Measurements from ENCODE around the gene CFAP299. TPM values are rescaled to one million over a fixed set of nuclear protein-coding genes. Genes with fewer than 3 reads are reported as not detected.

Gene CFAP299
- total RNA-seq, 1 donor from 2014 or later = not detected

DNA sequence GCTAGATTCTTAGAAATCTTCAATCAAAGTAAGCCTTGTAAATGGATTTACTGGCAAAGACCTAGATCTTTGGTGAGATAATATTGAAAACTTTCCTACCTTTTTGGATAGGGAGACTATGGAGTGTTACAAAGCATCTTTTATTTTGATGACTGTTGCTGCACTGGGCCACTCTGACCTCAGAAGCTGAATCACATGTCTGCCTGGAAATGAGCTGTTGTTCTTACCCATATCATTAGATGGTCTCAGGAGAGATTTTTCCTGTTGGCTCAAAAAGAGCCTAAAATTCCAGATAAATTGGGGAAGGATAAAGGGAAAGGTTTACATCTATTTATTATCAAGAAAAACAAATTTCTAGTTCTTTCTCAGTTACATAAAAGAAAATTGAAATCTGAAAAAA, 567.5 kb downstream of the CFAP299 start:
- H3K27me3 Mint-ChIP-seq (ENCODE audit: unreplicated experiment) = peaks cover 1% of the 10 kb centered on the region
- peaks cover 5% of the 10 kb centered on the region for H3K36me3 Mint-ChIP-seq (ENCODE audit: low read depth, unreplicated experiment)
- peaks cover 13% of the 10 kb centered on the region for H3K9me3 Mint-ChIP-seq (ENCODE audit: unreplicated experiment)
- H3K4me1 Mint-ChIP-seq (ENCODE audit: unreplicated experiment) = no peaks in the 10 kb centered on the region
- TF ChIP-seq, protein P1, sequence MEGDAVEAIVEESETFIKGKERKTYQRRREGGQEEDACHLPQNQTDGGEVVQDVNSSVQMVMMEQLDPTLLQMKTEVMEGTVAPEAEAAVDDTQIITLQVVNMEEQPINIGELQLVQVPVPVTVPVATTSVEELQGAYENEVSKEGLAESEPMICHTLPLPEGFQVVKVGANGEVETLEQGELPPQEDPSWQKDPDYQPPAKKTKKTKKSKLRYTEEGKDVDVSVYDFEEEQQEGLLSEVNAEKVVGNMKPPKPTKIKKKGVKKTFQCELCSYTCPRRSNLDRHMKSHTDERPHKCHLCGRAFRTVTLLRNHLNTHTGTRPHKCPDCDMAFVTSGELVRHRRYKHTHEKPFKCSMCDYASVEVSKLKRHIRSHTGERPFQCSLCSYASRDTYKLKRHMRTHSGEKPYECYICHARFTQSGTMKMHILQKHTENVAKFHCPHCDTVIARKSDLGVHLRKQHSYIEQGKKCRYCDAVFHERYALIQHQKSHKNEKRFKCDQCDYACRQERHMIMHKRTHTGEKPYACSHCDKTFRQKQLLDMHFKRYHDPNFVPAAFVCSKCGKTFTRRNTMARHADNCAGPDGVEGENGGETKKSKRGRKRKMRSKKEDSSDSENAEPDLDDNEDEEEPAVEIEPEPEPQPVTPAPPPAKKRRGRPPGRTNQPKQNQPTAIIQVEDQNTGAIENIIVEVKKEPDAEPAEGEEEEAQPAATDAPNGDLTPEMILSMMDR (IDR thresholded peaks at IDR 0.05; ENCODE audit: unreplicated experiment) = no peak
- DNase-seq (ENCODE audit: low spot score) = no peak
- H3K4me3 Mint-ChIP-seq (ENCODE audit: unreplicated experiment) = no peak overlapping the region
- no peak overlapping the region for H3K27ac Mint-ChIP-seq (ENCODE audit: unreplicated experiment)

DNA sequence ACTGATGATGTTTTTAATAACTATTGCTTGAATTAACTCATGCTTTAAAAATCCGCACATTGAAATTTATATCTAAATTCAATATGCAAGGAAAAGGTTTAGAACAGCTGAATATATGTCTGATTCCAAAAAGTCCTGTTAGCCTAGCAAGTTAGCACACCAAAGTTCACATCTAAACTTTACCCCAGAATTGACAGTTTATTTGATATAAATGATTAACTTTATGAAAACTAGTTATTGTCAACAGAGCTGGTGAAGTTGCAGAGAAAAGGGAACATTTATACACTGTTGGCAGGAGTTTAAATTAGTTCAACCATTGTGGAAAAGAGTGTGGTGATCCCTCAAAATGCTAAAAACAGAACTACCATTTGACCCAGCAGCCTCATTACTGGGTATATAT, 574.4 kb downstream of the CFAP299 start:
- H3K27ac Mint-ChIP-seq (ENCODE audit: unreplicated experiment) = no peak overlapping the region
- TF ChIP-seq, protein P1 (IDR thresholded peaks at IDR 0.05; ENCODE audit: unreplicated experiment) = no peak
- no peak overlapping the region for H3K4me3 Mint-ChIP-seq (ENCODE audit: unreplicated experiment)
- H3K36me3 Mint-ChIP-seq (ENCODE audit: low read depth, unreplicated experiment) = peaks cover 5% of the 10 kb centered on the region
- no peaks in the 10 kb centered on the region for H3K4me1 Mint-ChIP-seq (ENCODE audit: unreplicated experiment)
- H3K9me3 Mint-ChIP-seq (ENCODE audit: unreplicated experiment) = peaks cover 13% of the 10 kb centered on the region
- peaks cover 1% of the 10 kb centered on the region for H3K27me3 Mint-ChIP-seq (ENCODE audit: unreplicated experiment)
- no peak for DNase-seq (ENCODE audit: low spot score)

DNA sequence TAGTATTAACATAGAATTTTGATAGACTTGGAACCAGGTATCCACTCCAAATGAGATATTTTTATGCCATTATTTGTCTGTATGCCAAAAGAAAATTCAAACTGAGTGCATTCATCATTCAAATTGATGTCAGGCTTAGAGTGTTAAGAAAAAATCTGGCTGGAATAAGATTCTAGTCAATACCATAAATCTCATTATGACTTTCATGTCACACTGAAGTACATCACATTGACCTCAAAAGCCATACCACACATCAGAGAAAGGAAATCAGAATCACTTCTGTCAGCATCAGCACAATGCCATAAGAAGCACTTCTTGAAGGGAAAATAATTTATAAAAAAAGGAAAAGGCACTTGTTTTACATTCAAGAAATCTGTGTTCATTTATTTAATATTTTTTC, 575.9 kb downstream of the CFAP299 start:
- H3K36me3 Mint-ChIP-seq (ENCODE audit: low read depth, unreplicated experiment) = peaks cover 5% of the 10 kb centered on the region
- TF ChIP-seq, protein P1 (IDR thresholded peaks at IDR 0.05; ENCODE audit: unreplicated experiment) = no peak
- peaks cover 1% of the 10 kb centered on the region for H3K27me3 Mint-ChIP-seq (ENCODE audit: unreplicated experiment)
- no peak overlapping the region for H3K27ac Mint-ChIP-seq (ENCODE audit: unreplicated experiment)
- peaks cover 6% of the 10 kb centered on the region for H3K9me3 Mint-ChIP-seq (ENCODE audit: unreplicated experiment)
- no peaks in the 10 kb centered on the region for H3K4me1 Mint-ChIP-seq (ENCODE audit: unreplicated experiment)
- no peak for DNase-seq (ENCODE audit: low spot score)
- H3K4me3 Mint-ChIP-seq (ENCODE audit: unreplicated experiment) = no peak overlapping the region

DNA sequence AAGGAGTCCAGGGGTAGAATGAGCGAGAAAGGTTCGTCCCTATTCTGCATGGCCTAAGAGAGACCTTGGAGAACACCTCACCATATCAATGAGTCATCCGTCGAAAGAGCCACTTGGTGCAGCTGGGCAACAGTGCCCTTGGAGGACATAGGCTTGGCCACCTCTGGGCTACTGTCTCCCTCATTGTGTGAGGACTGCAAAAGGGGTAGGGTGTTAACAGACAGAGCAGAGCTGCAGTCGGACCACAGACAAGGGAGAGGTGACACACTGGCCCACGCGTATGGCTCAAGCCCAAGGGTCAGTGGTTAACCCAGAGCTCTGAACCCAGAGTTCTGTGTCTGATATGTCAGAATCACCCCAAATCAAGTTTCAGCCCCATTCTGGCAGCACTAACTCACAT, 576.8 kb downstream of the CFAP299 start:
- no peak for DNase-seq (ENCODE audit: low spot score)
- Mint-ChIP-seq H3K4me1 (ENCODE audit: unreplicated experiment) (no peaks in the 10 kb centered on the region), H3K36me3 (ENCODE audit: low read depth, unreplicated experiment) (no peaks in the 10 kb centered on the region), H3K4me3 (ENCODE audit: unreplicated experiment) (no peak overlapping the region), H3K27ac (ENCODE audit: unreplicated experiment) (no peak overlapping the region), H3K27me3 (ENCODE audit: unreplicated experiment) (peaks cover under 1% of the 10 kb centered on the region), H3K9me3 (ENCODE audit: unreplicated experiment) (peaks cover under 1% of the 10 kb centered on the region)
- TF ChIP-seq, protein P1 (IDR thresholded peaks at IDR 0.05; ENCODE audit: unreplicated experiment) = no peak

DNA sequence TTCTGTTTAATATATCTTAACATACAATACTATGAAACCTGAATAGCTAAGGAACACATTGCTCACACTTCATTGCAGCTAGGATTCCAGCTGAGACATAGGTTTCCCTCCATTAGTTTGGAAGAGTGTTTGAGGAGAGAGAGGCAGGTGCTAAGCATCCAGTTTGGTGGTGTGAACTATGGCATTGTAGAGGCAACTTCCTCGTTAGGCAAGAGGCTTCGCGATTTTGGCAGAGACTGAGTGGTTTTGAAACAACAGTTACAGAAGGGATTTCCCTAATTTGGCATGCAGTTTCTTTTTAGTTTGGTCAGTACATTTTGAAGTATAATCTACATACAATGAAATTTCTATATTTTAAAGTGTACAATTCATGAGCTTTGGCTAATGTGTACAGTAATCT, 577.9 kb downstream of the CFAP299 start:
- Mint-ChIP-seq H3K4me1 (ENCODE audit: unreplicated experiment) (no peaks in the 10 kb centered on the region), H3K9me3 (ENCODE audit: unreplicated experiment) (no peaks in the 10 kb centered on the region)
- TF ChIP-seq, protein P1 (IDR thresholded peaks at IDR 0.05; ENCODE audit: unreplicated experiment) = no peak

More for the DNA sequence above, 577.9 kb downstream of the CFAP299 start:
- DNase-seq (ENCODE audit: low spot score) = no peak
- no peaks in the 10 kb centered on the region for H3K36me3 Mint-ChIP-seq (ENCODE audit: low read depth, unreplicated experiment)
- no peak overlapping the region for H3K4me3 Mint-ChIP-seq (ENCODE audit: unreplicated experiment)
- H3K27me3 Mint-ChIP-seq (ENCODE audit: unreplicated experiment) = no peaks in the 10 kb centered on the region
- H3K27ac Mint-ChIP-seq (ENCODE audit: unreplicated experiment) = no peak overlapping the region

Data from endothelial cell (in vitro differentiated cells).